ENCODE results near the gene DGKI. TPM values are rescaled to one million over a fixed set of nuclear protein-coding genes. Genes with fewer than 3 reads are reported as not detected.

DGKI gene
- total and polyA plus RNA-seq, 2 of the 13 experiments (the other 11 are each of a cell fraction or from before 2014, with no cell fraction given), result 0.09 to 0.17 TPM

DNA sequence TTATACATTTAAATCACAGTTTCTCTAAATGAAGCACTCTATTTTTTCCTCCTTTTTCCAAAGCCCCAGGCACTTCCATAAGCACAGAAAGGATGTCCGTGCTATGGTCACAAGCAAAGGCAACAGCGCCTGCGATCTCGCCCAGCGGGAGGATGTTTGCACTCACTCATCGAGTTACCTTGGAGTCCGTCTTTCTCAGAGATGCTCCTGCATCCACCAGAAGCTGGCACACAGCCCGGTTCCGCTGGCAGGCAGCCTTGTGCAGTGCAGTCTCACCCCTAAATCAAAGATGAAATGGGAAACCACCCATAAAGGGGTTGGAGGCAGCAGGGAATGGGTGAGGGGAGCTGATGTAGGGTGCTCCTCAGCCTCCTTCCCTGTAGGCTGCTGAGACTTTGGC is 451.4 kb downstream of the DGKI start:
- POLR2A ChIA-PET, result no interaction called here
- CTCF ChIA-PET (ENCODE audit: low intra/inter-chr PET ratio, low total read pairs), result no interaction called here
- Histone ChIP-seq H4K20me1 (ENCODE audit: insufficient read depth, low read length) (no peaks in the 10 kb centered on the region), H3K36me3 (replicated peaks in 1 of 2; ENCODE audit: control insufficient read depth in 1 of 2, insufficient read depth in 2 of 2, low read length in 2 of 2) (no peaks in the 10 kb centered on the region), H2AFZ (ENCODE audit: low read length) (no peak overlapping the region), H3K4me2 (ENCODE audit: low read depth, low read length) (no peak overlapping the region), H3K27me3 (ENCODE audit: control insufficient read depth in 1 of 2, insufficient read depth in 2 of 2, low read length in 2 of 2) (no peaks in the 10 kb centered on the region), H3K9ac (ENCODE audit: insufficient read depth, low read depth, low read length) (no peak overlapping the region), H3K9me3 (ENCODE audit: low read length) (no peaks in the 10 kb centered on the region), H3K4me3 (replicated peaks in 1 of 3; ENCODE audit: insufficient read depth in 1 of 3, low read depth in 2 of 3, low read length in 3 of 3) (no peak overlapping the region), H3K4me1 (ENCODE audit: insufficient read depth, low read length) (no peaks in the 10 kb centered on the region), H3K27ac (ENCODE audit: extremely low read length, insufficient read depth, low read length) (no peak overlapping the region), H3K79me2 (ENCODE audit: insufficient read depth, low read length) (no peaks in the 10 kb centered on the region)
- ATAC-seq (no peak), FAIRE-seq (no peak), DNase-seq (ENCODE audit: low spot score) (no peak)
- in situ Hi-C loops (cut with HindIII; ENCODE audit: extremely low pct_ligation_motif_present, low pct_unique_long_range_greater_than_20kb), result no loop called here
- BruUV-seq (replicated peaks), result no TSS peak
- WGBS (ENCODE audit: low lambda C conversion rate), result 22% methylated on average over 9 of the region's 9 CpGs
- intact Hi-C loops (cut with micrococcal nuclease; ENCODE audit: unreplicated experiment), result no loop called here
- TF ChIP-seq MEF2D (CRISPR knock-in tag; IDR thresholded peaks at IDR 0.05), result no peak
- TF ChIP-seq ZNF17 (CRISPR knock-in tag; IDR thresholded peaks at IDR 0.05), result no peak
- no peak for TF ChIP-seq FOSL2 (CRISPR knock-in tag; IDR thresholded peaks at IDR 0.05)
- no peak for TF ChIP-seq U2AF1 (optimal IDR thresholded peaks at IDR 0.05; ENCODE audit: low read depth, low read length)
- TF ChIP-seq ZBTB21 (CRISPR knock-in tag; IDR thresholded peaks at IDR 0.05), result no peak
- no peak for TF ChIP-seq KAT2B (IDR thresholded peaks at IDR 0.05; ENCODE audit: borderline replicate concordance, low read depth, low read length)
- no peak for TF ChIP-seq ZNF335 (CRISPR knock-in tag; IDR thresholded peaks at IDR 0.05)
- TF ChIP-seq ZNF652 (CRISPR knock-in tag; IDR thresholded peaks at IDR 0.05; ENCODE audit: borderline replicate concordance, low read depth), result no peak
- TF ChIP-seq, protein P1, sequence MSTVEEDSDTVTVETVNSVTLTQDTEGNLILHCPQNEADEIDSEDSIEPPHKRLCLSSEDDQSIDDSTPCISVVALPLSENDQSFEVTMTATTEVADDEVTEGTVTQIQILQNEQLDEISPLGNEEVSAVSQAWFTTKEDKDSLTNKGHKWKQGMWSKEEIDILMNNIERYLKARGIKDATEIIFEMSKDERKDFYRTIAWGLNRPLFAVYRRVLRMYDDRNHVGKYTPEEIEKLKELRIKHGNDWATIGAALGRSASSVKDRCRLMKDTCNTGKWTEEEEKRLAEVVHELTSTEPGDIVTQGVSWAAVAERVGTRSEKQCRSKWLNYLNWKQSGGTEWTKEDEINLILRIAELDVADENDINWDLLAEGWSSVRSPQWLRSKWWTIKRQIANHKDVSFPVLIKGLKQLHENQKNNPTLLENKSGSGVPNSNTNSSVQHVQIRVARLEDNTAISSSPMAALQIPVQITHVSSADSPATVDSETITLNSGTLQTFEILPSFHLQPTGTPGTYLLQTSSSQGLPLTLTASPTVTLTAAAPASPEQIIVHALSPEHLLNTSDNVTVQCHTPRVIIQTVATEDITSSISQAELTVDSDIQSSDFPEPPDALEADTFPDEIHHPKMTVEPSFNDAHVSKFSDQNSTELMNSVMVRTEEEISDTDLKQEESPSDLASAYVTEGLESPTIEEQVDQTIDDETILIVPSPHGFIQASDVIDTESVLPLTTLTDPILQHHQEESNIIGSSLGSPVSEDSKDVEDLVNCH (CRISPR knock-in tag; IDR thresholded peaks at IDR 0.05), result no peak
- TF ChIP-seq ZNF441 (CRISPR knock-in tag; IDR thresholded peaks at IDR 0.05; ENCODE audit: borderline replicate concordance), result no peak
- TF ChIP-seq CREM (IDR thresholded peaks at IDR 0.05), result no peak
- TF ChIP-seq CREM (CRISPR knock-in tag; IDR thresholded peaks at IDR 0.05), result no peak
- no peak for TF ChIP-seq RXRA (CRISPR knock-in tag; IDR thresholded peaks at IDR 0.05)
- no peak for TF ChIP-seq ZNF225 (CRISPR knock-in tag; IDR thresholded peaks at IDR 0.05)
